Caco-2 (cell line): ENCODE data around the gene PLS1. TPM values are rescaled to one million over a fixed set of nuclear protein-coding genes. Genes with fewer than 3 reads are reported as not detected.
"Not testable (repeated sequence)": the region's sequence is repeated elsewhere in the genome, so short reads cannot be mapped to it uniquely, and the experiment has no call there.

Experiments used
- BruUV-seq: library from RNA; stranded (reverse); fragments of 400-500 nt; replicated peaks from 2 replicates; lab custom pipeline; 2021; lab: Mats Ljungman, UMichigan
- CTCF ChIA-PET: fragments of 300-600 bp; sonication (Branson Sonifier 250); formaldehyde crosslinking; loops from one replicate; lab custom pipeline; 2022; ENCODE audit warnings: antibody characterized with exemption; lab: Charles Lee
- POLR2A ChIA-PET: fragments of 300-600 bp; sonication (Branson Sonifier 250); formaldehyde crosslinking; loops from one replicate; lab custom pipeline; 2022; ENCODE audit warnings: antibody characterized with exemption; lab: Charles Lee
- DNase-seq, 2 experiments: peaks; one replicate each; pipeline versions ENCODE4 v3.0.0 to v3.0.0-alpha.2; 2020 to 2022
- H3K27me3 ChIP-seq: replicated peaks from 2 replicates; pipeline ENCODE4 v1.6.0; 2011; ENCODE audit warnings: low read length; ENCODE audit not compliant: control insufficient read depth, insufficient read depth
- H3K36me3 ChIP-seq: 2 replicates; pipeline ENCODE4 v1.5.1; 2011; ENCODE audit warnings: low read length; ENCODE audit not compliant: control insufficient read depth, insufficient read depth
- H3K4me1 ChIP-seq: fragments of 250-450 bp; sonication (Bioruptor Pico); 2 replicates; pipeline ENCODE4 v1.5.1; 2020; ENCODE audit warnings: mild to moderate bottlenecking
- H3K4me3 ChIP-seq: 2 replicates; pipeline ENCODE4 v1.5.1; 2011; ENCODE audit warnings: low read depth, mild to moderate bottlenecking, control low read depth, low read length
- H3K9me3 ChIP-seq: fragments of 250-450 bp; sonication (Bioruptor Pico); 2 replicates; pipeline ENCODE4 v1.5.1; 2020; ENCODE audit warnings: mild to moderate bottlenecking, moderate library complexity
- H3K27ac Mint-ChIP-seq: one replicate; pipeline ENCODE4 v1.8.0; 2022; ENCODE audit warnings: mixed read lengths; ENCODE audit not compliant: unreplicated experiment
- H3K27me3 Mint-ChIP-seq: one replicate; pipeline ENCODE4 v1.8.0; 2022; ENCODE audit warnings: mixed read lengths; ENCODE audit not compliant: insufficient read depth, unreplicated experiment
- H3K36me3 Mint-ChIP-seq: one replicate; pipeline ENCODE4 v1.8.0; 2022; ENCODE audit warnings: mild to moderate bottlenecking, mixed read lengths; ENCODE audit not compliant: insufficient read depth, unreplicated experiment
- H3K4me1 Mint-ChIP-seq: one replicate; pipeline ENCODE4 v1.8.0; 2022; ENCODE audit warnings: low read depth, mixed read lengths; ENCODE audit not compliant: unreplicated experiment
- H3K4me3 Mint-ChIP-seq: one replicate; pipeline ENCODE4 v1.8.0; 2022; ENCODE audit warnings: mild to moderate bottlenecking, moderate library complexity, mixed read lengths; ENCODE audit not compliant: unreplicated experiment
- H3K9me3 Mint-ChIP-seq: one replicate; pipeline ENCODE4 v1.8.0; 2022; ENCODE audit warnings: mixed read lengths; ENCODE audit not compliant: unreplicated experiment
- intact Hi-C: fragments of 100-400 bp; cut with micrococcal nuclease; formaldehyde crosslinking; loops from one replicate; pipeline ENCODE4 v1.10.0; 2022; ENCODE audit not compliant: unreplicated experiment
- total RNA-seq: library from RNA; stranded (reverse); gene quantifications from 2 replicates; pipeline ENCODE4 v1.2.3, GENCODE V29; 2022
- TF ChIP-seq, protein P1 (sequence below), 2 experiments: fragments of 200-600 bp in 1 of 2; IDR thresholded peaks; 1 replicate in 1 of 2; 2 replicates in 1 of 2; pipeline versions ENCODE4 v1.5.1 to v1.8.0; 2011 to 2022; ENCODE audit warnings: antibody characterized with exemption in 1 of 2, control low read depth in 1 of 2, inconsistent platforms in 1 of 2, low read depth in 1 of 2, low read length in 1 of 2, mild to moderate bottlenecking in 1 of 2, moderate library complexity in 1 of 2; ENCODE audit not compliant: insufficient read depth in 1 of 2, severe bottlenecking in 1 of 2, unreplicated experiment in 1 of 2

The PLS1 gene
- total RNA-seq, 1 experiment from 2014 or later: 19.2 TPM

DNA sequence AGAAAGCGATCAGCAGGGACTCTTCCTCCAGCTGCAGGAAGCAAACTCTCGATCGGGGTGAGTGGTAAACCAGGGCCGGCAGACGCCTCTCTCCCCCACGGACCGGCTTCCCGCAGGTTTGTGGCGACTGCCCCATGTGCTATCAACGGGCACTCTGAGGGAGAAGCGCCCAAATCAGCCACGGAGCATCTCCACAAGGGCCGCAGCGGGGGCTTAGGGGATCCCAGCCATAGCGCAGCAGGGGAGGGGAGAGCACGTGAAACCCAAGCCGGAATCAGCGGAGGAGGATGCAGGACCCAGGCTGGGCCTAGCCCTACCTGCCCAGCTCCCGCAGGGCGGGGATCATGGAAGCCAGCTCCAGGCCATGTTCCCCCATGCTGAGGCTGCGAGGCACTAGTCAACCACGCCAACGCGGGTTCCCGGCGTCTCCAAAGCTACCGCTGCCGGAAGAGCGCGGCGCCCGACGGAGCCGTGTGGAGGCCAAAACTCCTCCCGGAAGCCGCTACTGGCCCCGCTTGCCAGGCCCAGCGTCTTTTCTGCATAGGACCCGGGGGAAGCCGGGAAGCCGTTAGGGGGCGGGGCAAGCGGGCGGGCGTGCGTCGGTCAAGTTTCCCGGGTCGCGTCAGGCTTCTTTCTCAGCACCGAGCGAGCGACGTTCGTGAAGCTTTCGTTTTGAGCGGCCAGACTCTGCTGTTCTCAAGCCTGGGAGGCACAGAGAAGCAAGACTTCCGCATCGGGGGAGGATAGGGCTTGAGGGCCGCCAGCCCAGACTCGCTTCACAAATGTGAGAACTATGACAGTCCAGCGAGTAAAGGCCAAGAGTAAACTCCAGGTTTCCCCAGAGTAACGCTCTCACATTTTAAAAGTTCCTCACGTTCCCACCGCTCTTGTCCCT is 17.6 kb upstream of the PLS1 start, which contains the start of gene ATR:
ATR (minus strand) TSS at position 405 of the 895 bp plus-strand sequence; CDS start at position 376, 29 bp downstream.
- CTCF ChIA-PET: interaction anchor here (2.3 kb wide), 1 partner anchor 8 kb away, joined by 9 read pairs; no protein-coding TSS in a partner anchor
- Histone ChIP-seq H3K9me3 (no peaks in the 10 kb centered on the region), H3K4me1 (peaks cover 7% of the 10 kb centered on the region; the same call in 1 of the 2 replicates), H3K4me3 (peak within 1 kb of the TSS; percentile 96), H3K27me3 (no peaks in the 10 kb centered on the region; the same call in 1 of the 2 replicates), H3K36me3 (no peaks in the 10 kb centered on the region; the same call in 1 of the 2 replicates)
- Mint-ChIP-seq H3K9me3 (no peaks in the 10 kb centered on the region), H3K36me3 (peaks cover 6% of the 10 kb centered on the region), H3K4me3 (peak within 1 kb of the TSS; percentile 97), H3K27me3 (peaks cover 6% of the 10 kb centered on the region), H3K27ac (peak within 1 kb of the TSS; percentile 96), H3K4me1 (peaks cover 15% of the 10 kb centered on the region)
- TF ChIP-seq, protein P1, sequence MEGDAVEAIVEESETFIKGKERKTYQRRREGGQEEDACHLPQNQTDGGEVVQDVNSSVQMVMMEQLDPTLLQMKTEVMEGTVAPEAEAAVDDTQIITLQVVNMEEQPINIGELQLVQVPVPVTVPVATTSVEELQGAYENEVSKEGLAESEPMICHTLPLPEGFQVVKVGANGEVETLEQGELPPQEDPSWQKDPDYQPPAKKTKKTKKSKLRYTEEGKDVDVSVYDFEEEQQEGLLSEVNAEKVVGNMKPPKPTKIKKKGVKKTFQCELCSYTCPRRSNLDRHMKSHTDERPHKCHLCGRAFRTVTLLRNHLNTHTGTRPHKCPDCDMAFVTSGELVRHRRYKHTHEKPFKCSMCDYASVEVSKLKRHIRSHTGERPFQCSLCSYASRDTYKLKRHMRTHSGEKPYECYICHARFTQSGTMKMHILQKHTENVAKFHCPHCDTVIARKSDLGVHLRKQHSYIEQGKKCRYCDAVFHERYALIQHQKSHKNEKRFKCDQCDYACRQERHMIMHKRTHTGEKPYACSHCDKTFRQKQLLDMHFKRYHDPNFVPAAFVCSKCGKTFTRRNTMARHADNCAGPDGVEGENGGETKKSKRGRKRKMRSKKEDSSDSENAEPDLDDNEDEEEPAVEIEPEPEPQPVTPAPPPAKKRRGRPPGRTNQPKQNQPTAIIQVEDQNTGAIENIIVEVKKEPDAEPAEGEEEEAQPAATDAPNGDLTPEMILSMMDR (IDR thresholded peaks at IDR 0.05; ENCODE audit: insufficient read depth in 1 of 2, low read depth in 1 of 2, low read length in 1 of 2, severe bottlenecking in 1 of 2, unreplicated experiment in 1 of 2): no peak
- DNase-seq: peak; percentile 95 to 96
- intact Hi-C loops: no loop called here
- POLR2A ChIA-PET: interaction anchor here (0.6 to 1.2 kb wide), 3 partner anchors 86 to 412 kb away, joined by 3 to 5 read pairs (median 3); partner anchors contain the start of gene TRPC1
- BruUV-seq: no TSS peak

DNA sequence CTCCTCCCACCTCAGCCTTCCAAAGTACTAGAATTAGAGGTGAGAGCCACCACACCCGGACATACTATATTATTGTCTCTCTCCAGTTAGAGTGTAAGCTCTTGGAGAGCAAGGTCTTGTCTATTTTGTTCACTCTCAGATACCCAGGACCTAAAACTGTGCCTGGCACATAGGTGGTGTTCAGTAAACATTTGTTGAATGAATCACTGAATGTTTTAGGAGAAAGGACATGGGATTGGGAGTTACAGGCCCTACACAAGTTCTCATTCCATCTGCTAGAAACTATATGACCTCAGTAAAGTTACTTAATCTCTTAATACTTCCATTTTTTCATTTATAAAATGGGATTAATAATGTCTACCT is 16.2 kb upstream of the PLS1 start:
- CTCF ChIA-PET: no interaction called here

DNA sequence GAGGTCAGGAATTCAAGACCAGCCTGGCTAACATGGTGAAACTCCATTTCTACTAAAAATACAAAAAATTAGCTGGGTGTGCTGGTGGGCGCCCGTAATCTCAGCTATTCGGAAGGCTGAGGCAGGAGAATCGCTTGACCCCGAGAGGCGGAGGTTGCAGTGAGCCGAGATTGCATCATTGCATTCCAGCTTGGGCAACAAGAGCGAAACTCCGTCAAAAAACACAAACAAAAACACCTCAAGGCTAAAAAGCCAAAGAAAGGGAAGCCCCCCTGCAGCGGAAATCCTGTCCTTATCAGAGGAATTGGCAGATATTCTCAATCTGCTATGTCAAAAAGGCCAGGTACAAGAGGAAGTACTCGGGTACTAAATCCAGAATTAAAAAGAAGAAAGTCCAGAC is 15.1 kb upstream of the PLS1 start:
- H3K36me3 ChIP-seq, BruUV-seq, H3K4me1 ChIP-seq, H3K4me3 ChIP-seq, H3K27ac Mint-ChIP-seq, intact Hi-C loops, H3K9me3 Mint-ChIP-seq, CTCF ChIA-PET, H3K27me3 ChIP-seq, DNase-seq, H3K9me3 ChIP-seq, H3K4me3 Mint-ChIP-seq, H3K36me3 Mint-ChIP-seq, POLR2A ChIA-PET: not testable (repeated sequence)
- Mint-ChIP-seq H3K27me3 (peaks cover 11% of the 10 kb centered on the region), H3K4me1 (peaks cover 15% of the 10 kb centered on the region)

More for the DNA sequence above, 16.2 kb upstream of the PLS1 start:
- Mint-ChIP-seq H3K4me1 (peaks cover 15% of the 10 kb centered on the region), H3K27ac (peak overlapping the region; percentile 96), H3K4me3 (peak overlapping the region; percentile 97), H3K27me3 (peaks cover 11% of the 10 kb centered on the region), H3K9me3 (no peaks in the 10 kb centered on the region), H3K36me3 (no peaks in the 10 kb centered on the region)
- no peaks in the 10 kb centered on the region; the same call in none of the 2 replicates for H3K27me3 ChIP-seq
- H3K4me3 ChIP-seq: no peak overlapping the region
- no peak for DNase-seq
- no TSS peak for BruUV-seq
- intact Hi-C loops: no loop called here
- POLR2A ChIA-PET: no interaction called here
- H3K36me3 ChIP-seq: no peaks in the 10 kb centered on the region
- no peaks in the 10 kb centered on the region for H3K9me3 ChIP-seq
- TF ChIP-seq, protein P1 (IDR thresholded peaks at IDR 0.05; ENCODE audit: insufficient read depth in 1 of 2, low read depth in 1 of 2, low read length in 1 of 2, severe bottlenecking in 1 of 2, unreplicated experiment in 1 of 2): no peak
- H3K4me1 ChIP-seq: peaks cover 7% of the 10 kb centered on the region; the same call in 1 of the 2 replicates
